ENCODE measurements around the gene ZNF598.
"Not testable (repeated sequence)": the region's sequence is repeated elsewhere in the genome, so short reads cannot be mapped to it uniquely, and the experiment has no call there.

Gene ZNF598

DNA sequence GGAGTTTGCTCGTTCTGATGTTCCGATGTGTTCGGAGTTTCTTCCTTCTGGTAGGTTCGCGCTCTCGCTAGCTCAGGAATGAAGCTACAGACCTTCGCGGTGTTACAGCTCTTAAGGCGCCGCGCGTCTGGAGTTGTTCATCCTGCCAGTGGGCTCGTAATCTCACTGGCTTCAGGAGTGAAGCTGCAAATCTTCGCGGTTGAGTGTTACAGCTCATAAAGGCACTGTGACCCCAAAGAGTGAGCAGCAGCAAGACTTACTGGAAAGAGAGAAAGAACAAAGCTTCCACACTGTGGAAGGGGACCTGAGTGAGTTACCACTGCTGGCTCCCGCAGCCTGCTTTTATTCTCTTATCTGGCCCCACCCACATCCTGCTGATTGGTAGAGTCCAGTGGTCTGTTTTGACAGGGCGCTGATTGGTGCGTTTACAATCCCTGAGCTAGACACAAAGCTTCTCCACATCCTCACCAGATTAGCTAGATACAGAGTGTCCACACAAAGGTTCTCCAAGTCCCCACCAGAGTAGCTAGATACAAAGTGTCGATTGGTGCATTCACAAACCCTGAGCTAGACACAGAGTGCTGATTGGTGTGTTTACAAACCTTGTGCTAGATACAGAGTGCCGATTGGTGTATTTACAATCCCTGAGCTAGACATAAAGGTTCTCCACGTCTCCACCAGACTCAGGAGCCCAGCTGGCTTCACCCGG, 52.0 kb downstream of the ZNF598 start:
- not testable (repeated sequence) for DNase-seq

DNA sequence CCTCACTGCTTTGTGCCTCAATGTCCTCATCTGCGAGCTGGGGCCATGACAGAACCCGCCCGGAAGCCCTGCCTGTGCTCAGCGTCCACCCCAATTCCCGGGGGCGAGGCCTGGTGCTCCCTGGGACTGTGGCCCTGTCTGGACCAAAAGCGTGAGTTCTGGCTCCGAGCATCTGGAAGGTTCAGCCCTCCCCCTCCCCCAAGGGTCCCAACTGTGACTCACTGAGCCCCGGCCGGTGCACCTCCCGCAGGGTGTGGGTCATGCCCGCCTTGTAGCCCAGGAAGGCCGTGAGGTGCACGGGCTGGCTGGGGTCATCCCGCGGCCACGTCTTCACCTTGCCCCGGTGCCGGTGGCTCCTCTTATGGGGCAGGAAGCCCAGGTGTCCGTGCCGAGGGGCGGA, 55.9 kb downstream of the ZNF598 start:
- no peak for DNase-seq

DNA sequence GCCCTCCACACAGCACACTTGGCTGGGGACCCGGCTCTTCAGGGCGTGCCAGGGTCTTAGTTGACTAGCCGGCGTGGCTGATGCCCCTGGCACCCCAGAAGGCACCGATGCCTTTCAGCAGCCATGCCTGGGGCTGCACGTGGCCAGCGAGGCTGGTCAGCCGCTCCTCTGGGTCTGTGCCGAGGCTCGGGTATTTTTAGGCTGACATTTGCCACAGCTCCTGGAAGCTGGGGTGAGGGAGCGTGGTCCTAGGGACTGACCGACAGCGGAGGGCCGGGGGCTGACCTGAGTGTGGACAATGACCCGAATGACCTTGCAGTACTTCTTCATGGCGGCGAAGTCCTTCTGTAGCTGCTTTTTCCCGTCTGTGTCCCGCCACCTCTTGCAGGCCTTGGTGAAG, 59.1 kb downstream of the ZNF598 start:
- no peak for DNase-seq

DNA sequence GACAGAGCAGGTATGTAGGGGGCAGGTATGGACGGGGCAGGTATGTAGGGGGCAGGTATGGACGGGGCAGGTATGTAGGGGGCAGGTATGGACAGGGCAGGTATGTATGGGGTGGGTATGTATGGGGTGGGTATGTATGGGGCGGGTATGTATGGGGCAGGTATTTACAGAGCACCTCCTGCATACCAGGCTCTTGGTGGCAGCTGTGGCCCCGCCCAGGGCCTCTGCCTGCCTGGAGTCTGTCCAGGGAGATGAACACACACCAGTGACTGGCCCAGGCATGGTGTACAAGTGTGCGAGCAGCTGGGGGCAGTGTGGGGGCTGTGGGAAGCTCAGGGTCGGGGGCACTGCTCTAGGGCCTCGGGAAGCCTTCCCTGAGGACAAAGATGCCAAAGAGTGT, 59.6 kb downstream of the ZNF598 start:
- DNase-seq: no peak

DNA sequence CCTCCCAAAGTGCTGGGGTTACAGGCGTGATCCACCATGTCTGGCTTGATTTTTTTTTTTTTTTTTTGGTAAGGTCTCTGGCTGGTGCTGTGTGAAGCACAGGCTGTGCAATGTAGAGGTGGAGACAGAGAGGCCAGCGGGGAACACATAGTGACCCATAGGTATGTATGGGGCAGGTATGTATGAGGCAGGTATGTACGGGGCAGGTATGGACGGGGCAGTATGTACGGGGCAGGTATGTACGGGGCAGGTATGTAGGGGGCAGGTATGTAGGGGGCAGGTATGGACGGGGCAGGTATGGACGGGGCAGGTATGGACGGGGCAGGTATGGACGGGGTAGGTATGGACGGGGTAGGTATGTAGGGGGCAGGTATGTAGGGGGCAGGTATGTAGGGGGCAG, 60.1 kb downstream of the ZNF598 start:
- no peak for DNase-seq

Data from CD4-positive, alpha-beta T cell treated with Interferon alpha-2 for 1 hour (primary cell).